D721Med (cell line): Measurements from ENCODE around the gene NFASC.

Source experiments
- DNase-seq: peaks from one replicate; pipeline ENCODE4 v3.0.0; 2011; ENCODE audit warnings: low spot score; ENCODE audit not compliant: insufficient read length
- FAIRE-seq: peaks from 2 replicates; lab custom pipeline; 2011; peaks lifted over from hg19 to GRCh38; lab: Jason Lieb, UNC
- CTCF ChIP-seq: IDR thresholded peaks from 2 replicates; pipeline ENCODE4 v1.5.1; 2012; ENCODE audit warnings: mild to moderate bottlenecking, control low read depth; ENCODE audit not compliant: insufficient read depth; ENCODE audit errors: missing control alignments

The NFASC gene

GRCh38 chr1:204830747-204831146, 39.9 kb upstream of the NFASC start:
- FAIRE-seq (no peak), DNase-seq (no peak)
- no peak for TF ChIP-seq CTCF

GRCh38 chr1:204831186-204831585, 39.5 kb upstream of the NFASC start:
- TF ChIP-seq CTCF: no peak
- no peak for DNase-seq
- no peak for FAIRE-seq

GRCh38 chr1:204834336-204834735, 36.3 kb upstream of the NFASC start:
- DNase-seq (no peak), FAIRE-seq (peak; percentile 41)
- TF ChIP-seq CTCF: no peak

- DNase-seq: no peak
- no peak for FAIRE-seq
- TF ChIP-seq CTCF: no peak
Measured at GRCh38 chr1:204834752-204835151, 35.9 kb upstream of the NFASC start.

GRCh38 chr1:204835737-204836136, 34.9 kb upstream of the NFASC start:
- no peak for DNase-seq
- TF ChIP-seq CTCF: no peak
- no peak for FAIRE-seq

- no peak for TF ChIP-seq CTCF
- DNase-seq (no peak), FAIRE-seq (peak; percentile 32)
Measured at GRCh38 chr1:204836856-204837255, 33.8 kb upstream of the NFASC start.

GRCh38 chr1:204837440-204838084, 33.1 kb upstream of the NFASC start:
- TF ChIP-seq CTCF: no peak
- no peak for DNase-seq
- no peak for FAIRE-seq
